H1 (cell line): ENCODE results near the gene SEMA6A.

Source experiments
- BRCA1 ChIP-seq: IDR thresholded peaks from 2 replicates; pipeline ENCODE4 v1.6.1; 2012; ENCODE audit warnings: low read depth, low read length, improper control_type of control experiment
- CBX8 ChIP-seq: fragments of 300-800, 300-1000 bp; sonication (generic); IDR thresholded peaks from 2 replicates; pipeline ENCODE4 v1.7.1; 2016; ENCODE audit warnings: low read depth, low read length, borderline replicate concordance
- CEBPB ChIP-seq: IDR thresholded peaks from 2 replicates; pipeline ENCODE4 v1.6.1; 2012; ENCODE audit warnings: low read depth, low read length
- CTCF ChIP-seq, 3 experiments: IDR thresholded peaks; 1 replicate in 2 of 3; 2 replicates in 1 of 3; pipeline versions ENCODE4 v1.5.1 to v1.6.1; 2011; ENCODE audit warnings: low read length in 3 of 3, mild to moderate bottlenecking in 3 of 3, inconsistent platforms in 2 of 3, low read depth in 1 of 3, moderate library complexity in 1 of 3; ENCODE audit not compliant: insufficient read depth in 1 of 3; ENCODE audit errors: control extremely low read depth in 1 of 3
- EP300 ChIP-seq, 2 experiments: IDR thresholded peaks; 1 replicate in 1 of 2; 2 replicates in 1 of 2; pipeline ENCODE4 v1.6.1; 2011 to 2012; ENCODE audit warnings: low read depth in 2 of 2, low read length in 2 of 2, mild to moderate bottlenecking in 2 of 2, borderline replicate concordance in 1 of 2, inconsistent platforms in 1 of 2, moderate library complexity in 1 of 2
- EZH2 ChIP-seq: fragments of 200-600 bp; sonication (generic); IDR thresholded peaks from 2 replicates; pipeline ENCODE4 v1.7.1; 2012; ENCODE audit warnings: low read depth, mild to moderate bottlenecking, moderate library complexity, low read length, inconsistent platforms; ENCODE audit not compliant: severe bottlenecking
- GTF2F1 ChIP-seq: IDR thresholded peaks from 2 replicates; pipeline ENCODE4 v1.6.1; 2012; ENCODE audit warnings: low read depth, low read length, improper control_type of control experiment, borderline replicate concordance
- ZNF274 ChIP-seq: IDR thresholded peaks from 2 replicates; pipeline ENCODE4 v1.7.0; 2012; ENCODE audit warnings: low read length, borderline replicate concordance; ENCODE audit errors: extremely low read depth
- TF ChIP-seq, protein P1 (sequence below): IDR thresholded peaks from 2 replicates; pipeline ENCODE4 v1.6.1; 2011; ENCODE audit warnings: low read depth, mild to moderate bottlenecking, low read length; ENCODE audit not compliant: insufficient read depth

GRCh38 chr5:116502616-116503015, 72.0 kb downstream of the SEMA6A start:
- TF ChIP-seq GTF2F1: no peak
- TF ChIP-seq CTCF (IDR thresholded peaks at IDR 0.05; ENCODE audit: control extremely low read depth in 1 of 3, insufficient read depth in 1 of 3, low read depth in 1 of 3, low read length in 3 of 3): no peak
- no peak for TF ChIP-seq EZH2
- no peak for TF ChIP-seq CBX8
- TF ChIP-seq BRCA1: no peak
- TF ChIP-seq EP300 (IDR thresholded peaks at IDR 0.05; ENCODE audit: borderline replicate concordance in 1 of 2, low read depth in 2 of 2, low read length in 2 of 2): no peak
- TF ChIP-seq, protein P1, sequence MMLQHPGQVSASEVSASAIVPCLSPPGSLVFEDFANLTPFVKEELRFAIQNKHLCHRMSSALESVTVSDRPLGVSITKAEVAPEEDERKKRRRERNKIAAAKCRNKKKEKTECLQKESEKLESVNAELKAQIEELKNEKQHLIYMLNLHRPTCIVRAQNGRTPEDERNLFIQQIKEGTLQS: no peak
- TF ChIP-seq CEBPB: no peak
- no peak for TF ChIP-seq ZNF274
